GM10266 (cell line): ENCODE data around the gene CRYBG2.
"Not testable (repeated sequence)": the region's sequence is repeated elsewhere in the genome, so short reads cannot be mapped to it uniquely, and the experiment has no call there.

Experiments
- DNase-seq: peaks from one replicate; pipeline ENCODE4 v3.0.0; 2012; ENCODE audit errors: extremely low spot score
- CTCF ChIP-seq: IDR thresholded peaks from 2 replicates; pipeline ENCODE4 v1.5.1; 2012; ENCODE audit warnings: mild to moderate bottlenecking, low read depth; ENCODE audit not compliant: control insufficient read depth, insufficient read depth; ENCODE audit errors: missing control alignments

Gene CRYBG2

GRCh38 chr1:26389604-26390247 lies 35.8 kb upstream of the CRYBG2 start:
- DNase-seq = no peak
- TF ChIP-seq CTCF = no peak

GRCh38 chr1:26388791-26389445 lies 35.0 kb upstream of the CRYBG2 start:
- no peak for DNase-seq
- TF ChIP-seq CTCF = no peak

- no peak for DNase-seq
These were observed 33.5 kb upstream of the CRYBG2 start for GRCh38 chr1:26387447-26387846.

GRCh38 chr1:26385063-26385462 lies 31.1 kb upstream of the CRYBG2 start:
- DNase-seq = not testable (repeated sequence)

More at GRCh38 chr1:26387447-26387846, 33.5 kb upstream of the CRYBG2 start:
- TF ChIP-seq CTCF = no peak

GRCh38 chr1:26384076-26384475 lies 30.1 kb upstream of the CRYBG2 start:
- TF ChIP-seq CTCF = no peak
- no peak for DNase-seq

GRCh38 chr1:26378879-26379251 lies 24.9 kb upstream of the CRYBG2 start:
- no peak for TF ChIP-seq CTCF
- no peak for DNase-seq

GRCh38 chr1:26378088-26378878 lies 24.4 kb upstream of the CRYBG2 start:
- TF ChIP-seq CTCF = no peak
- peak; percentile 78 for DNase-seq
